Activated T-cell treated with anti-CD3 and anti-CD28 coated beads, Interleukin-2, amount 50 U/mL, for 1 hour (primary cell): ENCODE data around the gene ZBTB7C.

ENCODE experiments used
- DNase-seq: peaks from one replicate; pipeline ENCODE4 v3.0.0-alpha.2; 2020

The ZBTB7C gene

DNA sequence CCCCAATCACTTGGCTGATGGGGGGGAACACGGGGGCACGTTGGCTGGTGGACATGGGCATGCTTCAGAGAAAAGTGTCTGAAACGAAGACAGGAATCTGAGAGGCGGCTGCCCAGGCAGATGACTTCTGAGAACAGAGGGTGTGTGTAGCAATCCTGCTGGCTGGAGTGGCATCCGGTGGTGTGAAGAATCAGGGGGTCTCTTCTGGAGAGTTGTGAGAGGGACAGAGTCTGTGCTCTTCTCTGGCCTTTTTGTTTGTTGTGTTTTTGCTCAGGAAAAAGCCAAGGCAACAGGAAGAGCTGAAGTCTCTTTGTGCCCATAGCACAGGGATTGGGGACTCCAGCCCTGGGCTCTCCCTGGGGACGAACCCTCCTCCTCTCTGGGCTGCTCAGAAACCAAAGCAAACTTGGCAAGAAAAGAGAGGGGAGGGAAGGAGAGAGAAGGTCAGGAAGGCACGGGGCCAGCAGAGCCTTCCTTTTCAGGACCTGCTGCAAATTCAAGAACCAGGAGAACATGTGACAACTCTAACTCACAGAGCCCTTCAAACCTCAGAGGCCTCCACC lies 381.7 kb downstream of the ZBTB7C start:
- DNase-seq, result no peak

DNA sequence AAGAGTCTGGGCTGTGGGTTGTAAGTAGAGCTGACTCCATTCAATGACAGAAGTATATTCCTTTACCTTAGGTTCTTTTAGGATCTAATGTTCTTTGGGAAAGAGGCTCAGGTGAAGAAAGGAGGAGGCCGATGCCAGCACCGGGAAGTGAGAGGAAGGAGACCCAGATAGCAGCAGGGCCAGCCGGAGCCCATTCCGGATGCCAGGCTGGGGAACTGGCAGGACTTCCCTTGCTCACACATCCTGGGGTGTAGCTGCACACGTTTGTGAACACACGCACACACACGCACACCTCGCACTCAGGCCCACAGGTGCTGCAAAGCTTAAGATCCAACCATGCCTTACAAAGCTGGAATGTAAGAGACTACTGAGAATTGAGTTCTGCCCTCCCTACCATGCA lies 383.0 kb downstream of the ZBTB7C start:
- DNase-seq, result no peak

DNA sequence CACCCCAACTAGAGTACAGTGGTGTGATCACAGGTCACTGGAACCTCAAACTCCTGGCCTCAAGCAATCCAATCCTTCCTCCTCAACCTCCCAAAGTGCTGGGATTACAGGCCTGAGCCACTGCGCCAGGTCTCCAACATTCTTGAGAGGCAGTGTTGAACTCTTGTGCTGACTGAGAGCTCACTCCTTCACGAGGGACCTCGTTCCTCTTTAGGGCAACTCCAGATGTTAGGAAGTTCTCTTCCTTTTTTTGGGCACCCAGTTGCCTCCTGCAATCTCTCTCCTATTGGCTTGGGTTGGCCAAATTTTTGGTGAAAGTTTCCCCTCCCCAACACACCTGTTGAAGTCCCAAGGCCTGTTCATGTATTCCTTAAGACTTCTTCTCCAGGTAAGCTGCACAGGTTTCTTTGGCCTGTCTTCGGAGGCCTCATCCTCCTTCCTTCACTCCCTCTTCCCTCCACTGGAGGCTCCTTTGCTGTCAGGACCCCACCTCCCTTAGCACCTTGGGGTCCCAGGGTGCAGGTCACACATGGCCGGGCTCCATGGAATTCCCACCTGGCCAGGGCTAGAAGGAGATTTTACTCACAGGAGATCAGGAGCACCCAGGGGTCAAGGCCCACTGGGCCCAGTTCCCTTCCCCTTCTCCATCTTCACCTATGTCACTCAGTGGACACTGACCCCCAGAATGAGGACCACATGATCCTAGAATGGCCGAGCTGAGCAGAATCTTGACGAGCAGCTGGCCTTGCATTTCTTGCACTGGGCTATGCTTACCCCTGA lies 384.1 kb downstream of the ZBTB7C start:
- DNase-seq, result no peak

DNA sequence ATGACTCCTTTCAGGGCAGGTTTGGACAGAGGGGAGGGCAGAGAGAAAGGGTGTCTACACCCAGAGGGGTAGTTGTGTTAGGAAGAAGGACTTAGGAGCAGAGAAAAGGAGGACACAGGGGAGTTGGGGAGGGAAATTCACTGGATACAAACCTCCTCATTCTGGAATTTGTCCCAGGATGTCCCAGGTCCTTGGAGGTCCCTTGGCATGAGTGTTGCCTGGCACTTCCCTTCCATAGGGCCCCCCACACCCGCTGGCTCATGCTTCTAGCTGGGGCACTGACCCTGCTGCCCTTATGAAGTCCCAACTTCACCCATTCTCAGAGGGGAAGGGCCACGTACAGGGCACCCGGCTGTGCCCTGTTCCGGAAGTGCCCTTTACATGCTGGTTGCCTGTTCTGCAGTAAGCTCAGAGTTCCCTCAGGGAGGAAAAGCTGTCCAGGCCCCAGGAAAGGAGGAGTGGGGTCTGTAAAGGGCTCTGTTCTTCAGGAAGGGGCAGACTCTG lies 385.1 kb downstream of the ZBTB7C start:
- DNase-seq, result no peak

DNA sequence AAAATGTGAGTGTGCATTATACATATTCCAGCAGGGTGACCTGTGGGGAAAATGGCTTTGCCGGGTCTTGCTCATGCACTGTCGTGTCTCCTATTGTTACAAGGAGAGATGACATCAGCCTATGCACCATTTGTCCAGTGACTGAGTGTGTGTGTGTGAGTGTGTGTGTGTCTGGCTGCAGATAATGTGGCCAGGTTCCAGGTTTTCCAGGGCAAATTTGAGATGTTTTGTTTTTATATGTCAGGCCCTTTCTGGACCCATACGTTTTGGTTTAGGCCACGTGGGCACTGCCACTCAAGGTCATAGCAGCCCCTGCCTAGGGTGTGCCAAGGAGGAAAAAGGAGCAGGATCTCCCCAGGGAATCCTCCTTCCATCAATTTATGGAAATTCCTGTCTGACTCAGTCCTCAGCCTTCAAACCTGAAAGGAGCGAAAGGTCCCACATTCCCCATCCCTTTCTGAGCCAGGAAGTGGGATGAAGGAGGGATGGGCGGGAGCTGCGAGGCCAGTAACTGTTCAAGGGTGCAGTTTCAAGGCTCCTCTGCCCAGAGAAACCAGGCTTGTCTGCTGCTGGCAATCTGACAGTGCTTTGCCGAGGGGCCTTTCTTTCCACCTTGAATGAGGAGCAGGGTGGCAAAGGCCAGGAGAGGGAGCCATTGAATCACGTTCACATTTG lies 385.7 kb downstream of the ZBTB7C start:
- DNase-seq, result no peak

DNA sequence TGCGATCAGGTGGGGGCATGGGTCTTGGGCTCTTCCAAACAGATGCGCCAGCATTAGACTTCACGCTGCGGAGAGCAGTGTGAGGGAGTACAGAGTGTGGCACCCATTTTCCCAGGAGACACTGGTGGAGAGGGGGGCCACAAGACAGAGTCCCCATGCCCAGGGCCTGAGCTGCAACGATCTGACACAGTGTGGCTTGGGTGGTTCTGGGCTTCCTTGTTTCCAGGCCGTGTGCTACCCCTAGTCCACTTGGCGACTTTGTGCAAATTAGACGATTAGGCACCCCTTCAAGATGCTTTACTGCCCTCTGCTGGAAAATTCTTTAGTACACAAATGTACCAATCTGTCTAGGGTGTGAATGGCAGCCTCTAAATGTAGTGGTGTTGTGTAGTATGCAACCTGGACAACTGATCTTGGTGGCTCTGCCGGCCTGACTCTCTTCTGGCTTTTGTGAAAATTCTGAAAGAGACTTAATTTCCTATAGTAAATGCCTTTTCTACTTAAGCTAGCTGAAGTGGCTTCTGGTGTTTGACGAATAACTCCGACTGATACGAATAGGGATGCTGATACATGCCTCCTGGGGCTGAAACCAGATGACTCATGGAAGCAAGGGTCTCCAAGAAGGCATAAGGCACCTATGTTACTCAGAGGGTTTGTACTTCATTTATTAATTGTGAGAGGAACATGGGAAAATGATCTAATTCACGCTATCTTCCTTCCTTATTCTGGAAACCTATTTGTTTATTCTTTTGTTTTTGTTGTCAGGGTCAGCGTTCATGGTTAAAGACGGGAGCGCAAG lies 386.5 kb downstream of the ZBTB7C start:
- no peak for DNase-seq

DNA sequence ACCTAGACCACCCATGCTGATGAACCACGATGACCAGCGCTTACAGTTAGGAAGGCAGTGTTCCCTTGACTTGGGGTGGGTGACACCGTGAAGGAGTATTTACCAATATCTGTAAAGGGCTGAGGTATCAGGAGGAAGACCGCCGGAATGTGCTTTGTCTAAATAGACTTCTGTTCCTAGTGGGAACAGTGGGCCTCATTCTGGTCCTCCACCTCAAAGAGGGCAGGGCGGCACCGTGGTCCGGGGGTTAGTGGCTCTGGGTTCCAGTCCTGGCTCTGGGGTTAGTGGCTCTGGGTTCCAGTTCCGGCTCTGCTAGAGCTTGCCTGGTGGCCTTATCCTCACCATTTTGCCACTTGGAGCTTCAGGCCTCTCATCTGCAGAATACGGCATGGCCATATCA lies 387.2 kb downstream of the ZBTB7C start:
- no peak for DNase-seq

DNA sequence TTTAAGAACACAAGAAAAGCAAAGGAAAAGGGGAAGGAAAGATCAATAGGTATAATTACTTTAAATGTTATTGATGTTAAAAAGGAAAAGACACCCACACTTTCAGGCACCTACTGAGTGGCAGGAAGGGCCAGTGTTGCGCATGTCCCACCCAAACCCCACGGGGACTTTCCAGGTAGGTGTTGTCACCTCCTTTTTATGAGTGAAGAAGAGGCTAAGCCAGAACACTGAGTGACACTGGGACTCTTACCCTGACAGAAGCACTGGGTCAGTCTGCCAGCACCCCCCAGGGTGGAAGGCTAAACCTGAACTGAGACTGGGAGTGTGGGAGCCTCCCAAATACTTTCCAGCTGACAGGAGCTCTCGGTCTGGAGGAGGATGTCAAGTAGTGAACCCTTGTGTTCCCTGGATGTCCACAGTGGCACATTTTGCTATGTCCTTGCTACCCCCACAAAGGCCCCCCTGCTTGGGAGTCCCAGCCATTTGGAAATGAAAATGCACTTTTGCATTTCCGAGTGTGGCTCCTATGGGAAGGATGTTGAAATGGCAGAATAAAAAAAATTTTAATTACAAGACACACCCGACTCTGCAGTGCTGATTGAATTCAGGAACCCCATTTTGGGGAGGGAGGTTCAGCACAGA lies 387.8 kb downstream of the ZBTB7C start:
- no peak for DNase-seq

DNA sequence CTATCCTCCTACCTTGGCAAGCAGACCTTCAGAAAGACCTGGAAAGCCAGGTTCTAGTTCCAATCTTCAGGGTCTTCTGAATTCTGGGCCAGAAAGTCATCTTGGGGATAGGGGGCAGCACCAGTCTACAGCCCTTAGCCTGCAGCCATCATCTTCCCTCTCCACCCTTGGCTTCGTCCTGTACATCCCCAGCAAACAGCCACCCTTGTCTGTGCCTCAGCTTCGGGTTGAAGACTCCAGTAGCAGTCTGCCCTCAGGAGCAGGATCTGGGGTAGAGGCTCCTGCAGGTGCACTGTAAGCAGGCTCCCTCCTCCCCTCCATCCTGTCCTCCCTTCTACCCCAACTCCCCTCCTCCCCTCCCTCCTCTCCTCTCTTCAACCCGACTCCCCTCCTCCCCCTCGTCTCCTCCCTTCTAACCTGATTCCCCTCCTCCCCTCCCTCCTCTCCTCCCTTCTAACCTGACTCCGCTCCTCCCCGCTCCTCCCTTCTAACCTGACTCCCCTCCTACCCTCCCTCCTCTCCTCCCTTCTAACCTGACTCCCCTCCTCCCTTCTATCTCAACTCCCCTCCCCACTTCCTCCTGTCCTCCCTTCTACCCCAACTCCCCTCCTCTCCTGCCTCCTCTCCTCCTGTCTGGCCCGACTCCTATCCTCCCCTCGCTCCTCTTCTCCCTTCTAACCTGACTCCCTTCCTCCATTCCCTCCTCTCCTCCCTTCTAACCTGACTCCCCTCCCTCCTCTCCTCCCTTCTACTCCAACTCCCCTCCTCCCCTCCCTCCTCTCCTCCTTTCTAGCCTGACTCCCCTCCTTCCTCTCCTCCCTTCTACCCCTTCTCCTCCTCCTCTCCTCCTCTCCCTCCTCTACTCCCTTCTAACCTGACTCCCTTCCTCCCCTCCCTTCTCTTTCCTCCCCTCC lies 388.6 kb downstream of the ZBTB7C start:
- no peak for DNase-seq

DNA sequence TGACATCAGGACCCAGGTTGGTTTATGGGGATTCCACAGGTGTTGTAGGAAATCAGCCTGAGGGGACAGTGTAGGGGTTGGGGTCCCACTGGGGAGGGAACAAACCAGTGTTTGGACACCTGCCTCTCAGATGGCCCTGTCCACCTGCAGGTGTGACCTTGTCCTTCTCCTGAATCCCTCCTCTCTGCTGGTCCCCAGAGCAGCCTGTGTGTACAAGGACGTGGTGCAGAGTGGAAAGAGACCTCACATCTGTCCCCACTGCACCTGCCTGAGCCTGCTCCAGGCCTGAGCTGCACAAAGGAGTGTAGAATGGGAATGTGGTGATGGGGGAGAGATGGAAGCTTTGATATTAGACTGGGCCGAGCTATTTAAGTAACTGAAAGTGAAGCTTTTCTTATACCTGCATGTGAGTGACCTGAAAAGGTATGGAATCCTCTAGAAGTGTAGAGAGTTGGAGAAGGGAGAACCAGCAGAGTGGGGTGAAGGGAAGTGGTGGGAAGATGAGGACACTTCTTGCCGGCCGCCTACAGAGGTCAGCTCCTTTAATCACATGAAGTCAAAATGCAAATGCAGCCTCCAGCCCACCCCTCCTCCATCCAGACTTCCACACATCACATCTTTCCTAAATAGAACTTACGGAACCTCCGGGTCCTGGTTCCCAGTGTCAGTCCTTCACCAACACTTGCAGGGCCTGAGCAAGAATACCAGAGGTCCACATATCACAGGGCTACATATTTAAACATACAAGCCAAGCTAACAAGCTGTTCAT lies 389.4 kb downstream of the ZBTB7C start:
- no peak for DNase-seq

DNA sequence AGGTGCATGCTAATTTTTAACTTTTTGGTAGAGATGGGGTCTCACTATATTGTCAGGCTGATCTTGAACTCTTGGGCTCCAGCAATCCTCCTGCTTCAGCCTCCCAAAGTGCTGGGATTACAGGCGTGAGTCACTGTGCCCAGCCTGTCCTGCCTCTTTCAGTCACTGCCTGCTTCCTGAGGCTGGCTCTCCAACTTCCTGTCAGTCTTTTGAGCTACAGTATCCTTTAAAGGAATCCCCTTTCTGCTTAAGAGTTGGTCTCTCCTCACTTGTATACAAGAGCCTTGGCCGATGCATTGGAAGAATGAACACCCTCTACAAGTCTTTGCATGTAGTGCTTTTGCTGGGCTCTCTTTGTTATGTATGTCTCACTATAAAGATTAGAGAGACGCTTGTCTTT lies 390.3 kb downstream of the ZBTB7C start:
- no peak for DNase-seq

DNA sequence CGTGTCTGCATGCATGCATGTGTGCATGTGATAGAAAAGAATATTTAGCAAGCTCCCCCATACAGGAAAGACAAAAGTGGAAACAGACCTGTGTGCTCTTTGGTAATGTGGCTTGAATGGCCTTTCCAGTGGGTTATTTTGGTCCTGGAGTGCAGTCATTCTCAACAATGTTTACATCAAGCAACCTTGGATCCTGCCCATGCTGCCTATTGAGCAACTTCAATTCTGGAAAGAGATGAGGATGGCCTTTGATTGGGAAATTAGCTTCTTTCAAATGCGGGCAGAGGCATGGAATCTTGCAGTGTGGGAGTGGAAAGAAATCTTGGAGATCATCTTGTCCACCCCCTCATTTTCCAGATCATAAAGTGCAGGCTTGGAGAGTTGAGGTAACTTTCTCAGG lies 391.5 kb downstream of the ZBTB7C start:
- DNase-seq, result no peak

DNA sequence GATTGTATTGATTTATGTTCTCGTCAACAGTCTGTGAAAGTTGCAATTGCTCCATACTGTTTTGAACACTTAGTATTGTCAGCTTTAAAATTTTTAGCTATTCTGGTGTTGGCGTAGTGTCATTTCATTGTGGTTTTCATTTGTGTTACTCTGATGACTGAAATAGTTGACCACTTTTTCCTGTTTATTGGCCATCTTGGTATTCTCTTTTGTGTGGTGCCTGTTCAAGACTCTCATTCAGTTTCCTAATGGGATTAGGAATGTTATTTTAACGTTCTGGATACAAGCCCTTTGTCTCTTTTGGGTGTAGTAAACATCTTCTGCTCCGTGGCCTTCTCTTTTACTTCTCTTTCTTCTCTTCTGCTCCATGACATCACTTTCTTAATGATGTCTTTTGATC lies 396.0 kb downstream of the ZBTB7C start:
- DNase-seq, result no peak

DNA sequence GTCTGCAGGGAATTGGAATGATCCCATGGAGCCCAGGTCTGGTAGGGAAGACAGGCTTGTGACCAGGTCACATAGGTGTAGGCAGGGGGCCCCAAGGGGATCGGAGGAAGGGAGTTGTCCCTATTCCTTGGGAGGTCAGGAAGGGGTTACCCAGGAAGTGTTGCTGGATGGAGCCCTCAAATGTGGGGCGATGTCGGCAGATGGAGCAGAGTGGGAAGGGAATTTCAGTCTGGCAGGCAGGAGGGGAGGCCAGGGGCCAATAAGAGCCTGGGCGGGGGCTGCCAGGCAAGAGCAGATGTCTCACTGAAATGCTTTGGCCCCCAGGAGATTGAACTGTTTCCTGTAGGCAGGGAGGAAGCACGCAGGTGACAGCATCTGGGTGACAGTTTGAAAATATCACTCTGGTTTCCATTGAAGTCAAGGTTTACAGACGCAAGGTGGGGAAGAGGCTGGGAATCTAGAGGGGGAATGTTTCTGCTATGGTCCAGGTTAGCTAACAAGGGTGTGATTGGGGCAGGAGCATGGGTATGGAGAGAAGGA lies 397.2 kb downstream of the ZBTB7C start:
- DNase-seq, result no peak

DNA sequence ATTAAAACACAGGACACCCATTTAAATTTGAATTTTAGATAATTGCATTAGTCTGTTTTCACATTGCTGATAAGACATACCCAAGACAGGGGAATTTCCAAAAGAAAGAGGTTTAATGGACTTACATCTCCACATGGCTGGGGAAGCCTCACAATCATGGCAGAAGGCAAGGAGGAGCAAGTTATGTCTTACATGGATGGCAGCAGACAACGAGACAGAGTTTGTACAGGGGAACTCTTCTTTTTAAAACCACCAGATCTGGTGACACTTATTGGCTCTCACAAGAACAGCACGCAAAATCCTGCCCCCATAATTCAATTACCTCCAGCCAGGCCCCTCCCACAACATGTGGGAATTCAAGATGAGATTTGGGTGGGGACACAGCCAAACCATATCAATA lies 398.9 kb downstream of the ZBTB7C start:
- no peak for DNase-seq

DNA sequence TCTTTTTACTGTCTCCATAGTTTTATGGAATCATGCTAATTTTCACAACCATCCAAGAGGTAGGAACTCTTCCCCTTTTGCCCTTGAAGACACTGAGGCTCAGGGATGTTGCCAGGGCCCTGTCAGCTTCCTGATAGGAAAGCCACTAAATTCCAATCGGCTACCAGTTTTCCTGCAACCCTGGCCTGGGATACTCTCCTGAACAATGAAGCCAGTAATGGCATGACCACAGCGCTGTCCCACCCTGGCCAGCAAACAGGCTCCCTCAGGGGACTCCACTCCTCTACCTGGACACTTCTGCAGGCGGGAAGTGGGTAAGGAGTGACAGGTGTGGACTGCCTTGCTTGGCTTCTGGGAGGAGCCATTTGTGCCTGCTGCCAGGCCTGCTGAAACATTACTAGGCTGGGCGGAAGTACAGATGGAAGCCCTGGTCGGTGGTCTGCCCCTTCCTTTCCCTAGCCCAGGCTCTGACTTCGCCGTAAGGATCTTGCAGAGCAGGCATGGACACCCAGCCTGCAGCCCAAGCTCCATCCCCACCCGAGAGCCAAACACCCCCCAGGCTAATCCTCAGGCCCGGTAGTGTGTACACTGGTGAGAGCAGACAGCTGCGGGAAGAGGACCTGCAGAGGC lies 400.0 kb downstream of the ZBTB7C start:
- DNase-seq, result no peak

DNA sequence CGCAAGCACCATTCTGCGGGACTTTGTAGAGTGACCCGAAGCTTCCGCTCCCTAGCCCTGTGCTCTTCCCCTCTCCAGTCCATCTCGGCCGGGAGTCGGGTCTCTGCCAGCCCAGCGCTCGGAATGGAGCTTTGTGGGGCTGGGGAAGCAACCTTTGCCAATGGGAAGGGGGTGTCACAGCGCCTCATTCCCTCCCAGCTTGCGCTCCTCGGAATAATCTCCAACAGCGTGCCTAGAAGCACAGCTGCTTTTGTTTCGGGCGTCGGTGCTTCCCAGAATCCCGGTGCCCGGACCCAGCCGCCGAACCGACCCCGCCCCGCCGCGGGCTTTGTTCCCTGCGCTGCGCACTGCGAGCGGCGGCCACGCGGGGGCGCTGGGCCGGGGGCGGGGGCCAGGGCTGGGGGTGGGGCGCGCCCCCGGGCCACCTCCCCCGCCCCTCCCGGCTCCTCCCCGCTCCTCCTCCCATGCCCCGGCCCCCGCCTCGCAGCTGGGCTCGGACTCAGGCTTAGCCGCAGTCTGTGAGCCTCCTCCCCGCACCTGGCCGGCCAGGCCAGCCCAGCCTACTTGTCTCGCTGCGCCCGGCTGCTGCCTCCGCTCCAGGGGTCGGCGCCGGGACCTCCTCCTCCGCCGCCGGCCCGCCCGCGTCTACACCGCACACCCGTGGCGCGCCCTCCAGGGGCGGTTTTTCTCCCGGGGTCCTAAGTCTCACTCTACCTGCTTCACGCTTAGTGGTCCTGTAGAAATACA lies 401.1 kb downstream of the ZBTB7C start:
- DNase-seq, result peak; percentile 62

DNA sequence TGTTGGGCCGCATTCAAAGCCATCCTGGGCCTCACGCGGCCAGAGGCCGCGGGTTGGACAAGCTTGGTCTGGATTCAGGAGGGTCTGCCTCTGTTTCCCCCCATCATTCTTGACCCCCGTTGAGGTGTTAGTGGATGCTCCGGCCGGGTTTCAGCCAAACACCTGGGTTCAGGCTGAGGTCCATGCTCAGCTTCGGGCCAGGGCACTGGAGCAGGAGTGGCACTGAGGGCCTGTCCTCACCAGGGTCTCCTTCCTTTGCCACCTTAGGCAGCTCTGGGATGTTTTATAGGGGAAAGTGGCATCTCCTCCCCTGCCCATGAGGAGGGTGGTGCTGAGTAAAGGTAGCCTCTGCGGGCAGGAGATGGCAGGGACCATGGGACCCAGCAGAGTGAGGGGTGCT lies 401.8 kb downstream of the ZBTB7C start:
- DNase-seq, result no peak

DNA sequence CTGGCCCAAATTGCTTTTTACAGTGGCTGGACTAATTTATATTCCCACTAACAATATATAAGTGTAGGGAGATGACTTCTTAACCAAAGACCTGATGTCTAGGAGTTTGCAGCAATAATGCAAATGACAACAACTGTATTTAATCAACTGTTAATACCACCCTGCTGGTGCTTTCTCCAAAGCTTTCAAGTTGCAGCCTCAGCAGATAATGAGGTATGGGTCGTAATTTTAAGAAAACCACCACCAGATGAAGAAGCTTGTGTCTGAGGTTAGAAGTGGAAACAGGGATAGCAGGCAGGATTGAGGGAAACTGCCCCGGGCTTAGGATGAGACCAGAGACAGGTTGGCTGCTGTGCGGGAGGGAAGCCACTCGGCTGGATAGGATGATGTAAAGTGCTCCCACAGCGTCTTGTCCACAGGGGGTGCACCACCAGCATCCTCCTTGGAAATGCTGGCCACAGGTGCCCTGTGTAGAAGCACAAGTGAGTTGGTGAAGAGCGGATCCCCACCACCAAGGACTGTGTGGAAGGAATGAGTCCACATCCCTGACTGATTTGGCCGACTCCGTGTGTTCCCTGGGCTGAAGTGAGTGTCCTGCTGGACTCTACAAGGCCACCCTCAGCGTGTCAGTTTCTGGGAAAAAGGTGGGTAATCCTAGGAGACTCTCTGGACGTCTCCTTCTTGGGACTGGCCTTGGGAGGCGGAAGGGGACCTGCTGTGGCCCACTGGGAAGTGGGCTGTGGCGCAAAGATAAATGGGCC lies 402.6 kb downstream of the ZBTB7C start:
- DNase-seq, result no peak
